ENCODE results near the gene ITIH5. TPM values are rescaled to one million over a fixed set of nuclear protein-coding genes. Genes with fewer than 3 reads are reported as not detected.

The ITIH5 gene
- total RNA-seq, 2 experiments from 2014 or later: not detected

DNA sequence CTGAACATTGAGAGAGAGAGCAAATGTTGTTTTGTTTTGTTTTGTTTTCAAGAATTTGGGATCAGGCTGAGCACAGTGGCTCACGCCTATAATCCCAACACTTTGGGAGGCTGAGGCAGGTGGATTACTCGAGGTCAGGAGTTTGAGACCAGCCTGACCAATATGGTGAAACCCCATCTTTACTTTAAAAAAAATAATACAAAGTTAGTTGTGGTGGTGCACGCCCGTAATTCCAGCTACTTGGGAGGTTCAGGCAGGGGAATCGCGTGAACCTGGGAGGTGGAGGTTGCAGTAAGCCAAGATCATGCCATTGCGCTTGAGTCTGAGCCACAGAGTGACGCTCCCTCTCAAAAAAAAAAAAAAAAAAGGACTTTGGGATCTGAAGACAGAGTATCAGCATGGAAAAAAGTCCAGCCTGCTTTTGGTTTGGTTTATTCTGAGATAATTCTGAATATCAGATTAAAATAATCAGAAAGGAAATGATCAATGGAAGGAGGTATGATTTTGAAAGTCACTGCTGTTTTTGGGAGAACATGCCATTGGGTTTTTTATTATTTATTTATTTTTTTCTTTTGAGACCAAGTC is 34.5 kb upstream of the ITIH5 start:
- H3K4me3 Mint-ChIP-seq: no peak overlapping the region
- CTCF ChIA-PET: no interaction called here
- TF ChIP-seq, protein P1, sequence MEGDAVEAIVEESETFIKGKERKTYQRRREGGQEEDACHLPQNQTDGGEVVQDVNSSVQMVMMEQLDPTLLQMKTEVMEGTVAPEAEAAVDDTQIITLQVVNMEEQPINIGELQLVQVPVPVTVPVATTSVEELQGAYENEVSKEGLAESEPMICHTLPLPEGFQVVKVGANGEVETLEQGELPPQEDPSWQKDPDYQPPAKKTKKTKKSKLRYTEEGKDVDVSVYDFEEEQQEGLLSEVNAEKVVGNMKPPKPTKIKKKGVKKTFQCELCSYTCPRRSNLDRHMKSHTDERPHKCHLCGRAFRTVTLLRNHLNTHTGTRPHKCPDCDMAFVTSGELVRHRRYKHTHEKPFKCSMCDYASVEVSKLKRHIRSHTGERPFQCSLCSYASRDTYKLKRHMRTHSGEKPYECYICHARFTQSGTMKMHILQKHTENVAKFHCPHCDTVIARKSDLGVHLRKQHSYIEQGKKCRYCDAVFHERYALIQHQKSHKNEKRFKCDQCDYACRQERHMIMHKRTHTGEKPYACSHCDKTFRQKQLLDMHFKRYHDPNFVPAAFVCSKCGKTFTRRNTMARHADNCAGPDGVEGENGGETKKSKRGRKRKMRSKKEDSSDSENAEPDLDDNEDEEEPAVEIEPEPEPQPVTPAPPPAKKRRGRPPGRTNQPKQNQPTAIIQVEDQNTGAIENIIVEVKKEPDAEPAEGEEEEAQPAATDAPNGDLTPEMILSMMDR (IDR thresholded peaks at IDR 0.05): no peak

DNA sequence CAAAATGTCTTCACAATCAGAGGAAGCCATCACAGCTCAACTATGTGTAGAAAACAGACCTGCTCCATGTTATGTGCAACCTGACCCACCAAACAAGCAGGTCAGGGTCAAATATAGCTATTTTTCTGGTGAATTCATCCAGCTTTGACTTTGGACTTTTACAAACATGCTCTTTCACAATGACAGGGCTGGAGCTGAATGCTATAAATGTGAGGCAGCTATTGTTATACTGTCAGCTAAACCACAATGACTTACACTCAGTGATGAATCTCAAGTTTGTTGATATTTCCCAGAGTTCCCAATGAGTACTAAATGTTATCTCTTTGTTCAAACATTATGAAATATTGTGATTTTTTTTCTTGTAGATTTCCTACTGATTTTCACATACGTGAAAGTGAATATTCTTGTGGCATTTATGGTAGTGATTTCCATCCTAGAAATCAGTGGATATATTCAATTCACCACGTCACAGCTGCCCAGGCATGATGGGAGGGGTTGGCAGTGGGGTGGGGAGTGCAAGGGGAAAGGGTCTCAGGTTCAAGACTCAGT is 33.9 kb upstream of the ITIH5 start:
- TF ChIP-seq, protein P1 (IDR thresholded peaks at IDR 0.05): no peak
- H3K27ac Mint-ChIP-seq: no peak overlapping the region
- Histone ChIP-seq H3K36me3 (ENCODE audit: insufficient read depth, low read length) (no peaks in the 10 kb centered on the region), H3K27ac (ENCODE audit: low read depth in 1 of 2, low read length in 2 of 2) (no peak overlapping the region), H3K27me3 (ENCODE audit: control insufficient read depth in 1 of 2, insufficient read depth in 2 of 2, low read length in 2 of 2) (peaks cover 0 to 27% of the 10 kb centered on the region in 2 experiments), H3K4me3 (ENCODE audit: low read length) (no peak overlapping the region), H3K9me3 (ENCODE audit: control insufficient read depth in 1 of 2, insufficient read depth in 1 of 2, low read length in 2 of 2) (no peaks in the 10 kb centered on the region), H3K4me1 (ENCODE audit: insufficient read depth, low read length) (no peaks in the 10 kb centered on the region)
- ATAC-seq (ENCODE audit: poor library complexity): no peak
- DNase-seq: no peak
- ChIA-PET POLR2A (no interaction called here), CTCF (interaction anchor here (1.0 kb wide), 1 partner anchor 13 kb away, joined by 4 read pairs; no protein-coding TSS in a partner anchor)
- H3K27me3 Mint-ChIP-seq: peaks cover 43% of the 10 kb centered on the region
- intact Hi-C loops (cut with DNase I, micrococcal nuclease): no loop called here
- no peak overlapping the region for H3K4me3 Mint-ChIP-seq
- no peaks in the 10 kb centered on the region for H3K9me3 Mint-ChIP-seq
- H3K36me3 Mint-ChIP-seq (ENCODE audit: low read depth): no peaks in the 10 kb centered on the region
- H3K4me1 Mint-ChIP-seq (ENCODE audit: low read depth): no peaks in the 10 kb centered on the region

More for the DNA sequence above, 34.5 kb upstream of the ITIH5 start:
- Histone ChIP-seq H3K4me3 (ENCODE audit: low read length) (no peak overlapping the region), H3K9me3 (ENCODE audit: control insufficient read depth in 1 of 2, insufficient read depth in 1 of 2, low read length in 2 of 2) (no peaks in the 10 kb centered on the region), H3K27ac (ENCODE audit: low read depth in 1 of 2, low read length in 2 of 2) (no peak overlapping the region), H3K4me1 (ENCODE audit: insufficient read depth, low read length) (no peaks in the 10 kb centered on the region), H3K36me3 (ENCODE audit: insufficient read depth, low read length) (no peaks in the 10 kb centered on the region), H3K27me3 (ENCODE audit: control insufficient read depth in 1 of 2, insufficient read depth in 2 of 2, low read length in 2 of 2) (peaks cover 0 to 29% of the 10 kb centered on the region in 2 experiments)
- no peak overlapping the region for H3K27ac Mint-ChIP-seq
- DNase-seq (no peak), ATAC-seq (ENCODE audit: poor library complexity) (no peak)
- no peaks in the 10 kb centered on the region for H3K4me1 Mint-ChIP-seq (ENCODE audit: low read depth)
- H3K9me3 Mint-ChIP-seq: no peaks in the 10 kb centered on the region
- no peaks in the 10 kb centered on the region for H3K36me3 Mint-ChIP-seq (ENCODE audit: low read depth)
- H3K27me3 Mint-ChIP-seq: peaks cover 43% of the 10 kb centered on the region
- POLR2A ChIA-PET: no interaction called here
- intact Hi-C loops (cut with DNase I, micrococcal nuclease): no loop called here

DNA sequence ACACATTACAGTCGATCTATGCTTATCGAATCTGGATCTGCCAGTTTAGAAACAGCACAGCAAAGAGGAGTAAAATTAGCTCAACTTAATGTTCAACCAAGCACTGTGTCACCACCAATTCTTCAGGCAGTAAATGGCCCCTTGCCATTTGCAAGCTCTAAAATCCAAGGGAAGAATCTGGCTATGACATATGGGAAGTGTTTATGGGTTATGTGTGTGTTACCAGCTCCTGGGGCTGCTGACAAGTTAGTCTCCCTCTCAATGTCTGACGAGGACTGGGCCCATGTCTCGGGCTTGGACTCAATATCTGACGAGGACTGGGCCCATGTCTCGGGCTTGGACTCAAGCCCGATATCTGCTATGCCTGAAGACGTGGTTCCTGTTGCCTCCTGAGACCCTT is 30.7 kb upstream of the ITIH5 start:
- Histone ChIP-seq H3K27ac (ENCODE audit: low read depth in 1 of 2, low read length in 2 of 2) (no peak overlapping the region), H3K4me3 (ENCODE audit: low read length) (no peak overlapping the region), H3K9me3 (ENCODE audit: control insufficient read depth in 1 of 2, insufficient read depth in 1 of 2, low read length in 2 of 2) (peaks cover under 1 to 8% of the 10 kb centered on the region in 2 experiments), H3K4me1 (ENCODE audit: insufficient read depth, low read length) (no peaks in the 10 kb centered on the region), H3K27me3 (ENCODE audit: control insufficient read depth in 1 of 2, insufficient read depth in 2 of 2, low read length in 2 of 2) (peaks cover 0 to 5% of the 10 kb centered on the region in 2 experiments), H3K36me3 (ENCODE audit: insufficient read depth, low read length) (no peaks in the 10 kb centered on the region)
- Mint-ChIP-seq H3K4me1 (ENCODE audit: low read depth) (no peaks in the 10 kb centered on the region), H3K27me3 (peaks cover 23% of the 10 kb centered on the region), H3K27ac (no peak overlapping the region), H3K9me3 (peaks cover 2% of the 10 kb centered on the region), H3K36me3 (ENCODE audit: low read depth) (no peaks in the 10 kb centered on the region), H3K4me3 (no peak overlapping the region)
- CTCF ChIA-PET: no interaction called here
- ATAC-seq (ENCODE audit: poor library complexity) (no peak), DNase-seq (no peak)
- intact Hi-C loops (cut with DNase I, micrococcal nuclease): no loop called here
- TF ChIP-seq, protein P1 (IDR thresholded peaks at IDR 0.05): no peak
- POLR2A ChIA-PET: no interaction called here

Measured in CD4-positive, alpha-beta T cell (primary cell).